ENCODE results near the gene C2orf78.

DNA sequence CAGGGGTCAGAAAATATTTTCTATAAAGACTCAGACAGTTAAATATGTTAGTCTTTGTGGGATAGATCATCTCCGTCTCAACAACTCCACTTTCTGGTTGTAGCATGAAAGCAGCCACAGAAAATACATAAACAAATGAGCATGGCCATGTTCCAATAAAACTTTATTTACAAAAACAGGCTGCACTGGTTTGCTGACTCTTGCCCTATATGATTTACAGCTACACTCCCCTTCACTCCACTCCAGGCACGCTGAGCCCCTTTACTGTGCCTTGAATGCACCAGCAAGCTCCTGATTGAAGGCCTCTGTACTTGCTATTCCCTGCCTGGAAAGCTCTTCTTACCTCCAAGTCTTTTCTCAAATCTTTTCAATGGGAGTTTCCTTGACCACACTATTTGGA, 39.0 kb downstream of the C2orf78 start:
- TF ChIP-seq, protein P1, sequence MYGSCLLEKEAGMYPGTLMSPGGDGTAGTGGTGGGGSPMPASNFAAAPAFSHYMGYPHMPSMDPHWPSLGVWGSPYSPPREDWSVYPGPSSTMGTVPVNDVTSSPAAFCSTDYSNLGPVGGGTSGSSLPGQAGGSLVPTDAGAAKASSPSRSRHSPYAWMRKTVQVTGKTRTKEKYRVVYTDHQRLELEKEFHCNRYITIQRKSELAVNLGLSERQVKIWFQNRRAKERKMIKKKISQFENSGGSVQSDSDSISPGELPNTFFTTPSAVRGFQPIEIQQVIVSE (CRISPR knock-in tag; IDR thresholded peaks at IDR 0.05; ENCODE audit: borderline replicate concordance) = no peak
- TF ChIP-seq, protein P2, sequence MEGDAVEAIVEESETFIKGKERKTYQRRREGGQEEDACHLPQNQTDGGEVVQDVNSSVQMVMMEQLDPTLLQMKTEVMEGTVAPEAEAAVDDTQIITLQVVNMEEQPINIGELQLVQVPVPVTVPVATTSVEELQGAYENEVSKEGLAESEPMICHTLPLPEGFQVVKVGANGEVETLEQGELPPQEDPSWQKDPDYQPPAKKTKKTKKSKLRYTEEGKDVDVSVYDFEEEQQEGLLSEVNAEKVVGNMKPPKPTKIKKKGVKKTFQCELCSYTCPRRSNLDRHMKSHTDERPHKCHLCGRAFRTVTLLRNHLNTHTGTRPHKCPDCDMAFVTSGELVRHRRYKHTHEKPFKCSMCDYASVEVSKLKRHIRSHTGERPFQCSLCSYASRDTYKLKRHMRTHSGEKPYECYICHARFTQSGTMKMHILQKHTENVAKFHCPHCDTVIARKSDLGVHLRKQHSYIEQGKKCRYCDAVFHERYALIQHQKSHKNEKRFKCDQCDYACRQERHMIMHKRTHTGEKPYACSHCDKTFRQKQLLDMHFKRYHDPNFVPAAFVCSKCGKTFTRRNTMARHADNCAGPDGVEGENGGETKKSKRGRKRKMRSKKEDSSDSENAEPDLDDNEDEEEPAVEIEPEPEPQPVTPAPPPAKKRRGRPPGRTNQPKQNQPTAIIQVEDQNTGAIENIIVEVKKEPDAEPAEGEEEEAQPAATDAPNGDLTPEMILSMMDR (IDR thresholded peaks at IDR 0.05) = no peak
- TF ChIP-seq, protein P3, sequence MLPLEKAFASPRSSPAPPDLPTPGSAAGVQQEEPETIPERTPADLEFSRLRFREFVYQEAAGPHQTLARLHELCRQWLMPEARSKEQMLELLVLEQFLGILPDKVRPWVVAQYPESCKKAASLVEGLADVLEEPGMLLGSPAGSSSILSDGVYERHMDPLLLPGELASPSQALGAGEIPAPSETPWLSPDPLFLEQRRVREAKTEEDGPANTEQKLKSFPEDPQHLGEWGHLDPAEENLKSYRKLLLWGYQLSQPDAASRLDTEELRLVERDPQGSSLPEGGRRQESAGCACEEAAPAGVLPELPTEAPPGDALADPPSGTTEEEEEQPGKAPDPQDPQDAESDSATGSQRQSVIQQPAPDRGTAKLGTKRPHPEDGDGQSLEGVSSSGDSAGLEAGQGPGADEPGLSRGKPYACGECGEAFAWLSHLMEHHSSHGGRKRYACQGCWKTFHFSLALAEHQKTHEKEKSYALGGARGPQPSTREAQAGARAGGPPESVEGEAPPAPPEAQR (CRISPR knock-in tag; IDR thresholded peaks at IDR 0.05) = no peak
- TF ChIP-seq, protein P4, sequence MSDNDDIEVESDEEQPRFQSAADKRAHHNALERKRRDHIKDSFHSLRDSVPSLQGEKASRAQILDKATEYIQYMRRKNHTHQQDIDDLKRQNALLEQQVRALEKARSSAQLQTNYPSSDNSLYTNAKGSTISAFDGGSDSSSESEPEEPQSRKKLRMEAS (CRISPR knock-in tag; IDR thresholded peaks at IDR 0.05) = no peak
- no peak for TF ChIP-seq STAT6 (CRISPR knock-in tag; conservative IDR thresholded peaks at IDR 0.05; ENCODE audit: low read depth)
- TF ChIP-seq ATF3 (CRISPR knock-in tag; conservative IDR thresholded peaks at IDR 0.05) = no peak
- TF ChIP-seq JUN (CRISPR knock-in tag; IDR thresholded peaks at IDR 0.05) = no peak
